ENCODE results near the gene PEX11G.

Gene PEX11G

GRCh38 chr19:7522072-7522922 is 33.5 kb upstream of the PEX11G start, which contains the start of gene MCOLN1:
Gene MCOLN1, plus strand, starts transcription at chr19:7522624. Its CDS starts 127 bp downstream, at chr19:7522751.
- peak; percentile 92 for DNase-seq (ENCODE audit: low read depth, low spot score)
- H3K4me3 ChIP-seq (ENCODE audit: low read length), result peak within 1 kb of the TSS; percentile 71

GRCh38 chr19:7521551-7522071 is 32.8 kb upstream of the PEX11G start:
- peak overlapping the region; percentile 51 for H3K4me3 ChIP-seq (ENCODE audit: low read length)
- DNase-seq (ENCODE audit: low read depth, low spot score), result no peak

GRCh38 chr19:7520131-7521051 is 31.6 kb upstream of the PEX11G start:
- H3K4me3 ChIP-seq (ENCODE audit: low read length), result no peak overlapping the region
- no peak for DNase-seq (ENCODE audit: low read depth, low spot score)

GRCh38 chr19:7519361-7520130 is 30.7 kb upstream of the PEX11G start:
- no peak overlapping the region for H3K4me3 ChIP-seq (ENCODE audit: low read length)

GRCh38 chr19:7516878-7517277 is 28.0 kb upstream of the PEX11G start:
- no peak for DNase-seq (ENCODE audit: low read depth, low spot score)
- no peak overlapping the region for H3K4me3 ChIP-seq (ENCODE audit: low read length)

More at GRCh38 chr19:7519361-7520130, 30.7 kb upstream of the PEX11G start:
- DNase-seq (ENCODE audit: low read depth, low spot score), result no peak

GRCh38 chr19:7516333-7516732 is 27.5 kb upstream of the PEX11G start:
- DNase-seq (ENCODE audit: low read depth, low spot score), result no peak
- no peak overlapping the region for H3K4me3 ChIP-seq (ENCODE audit: low read length)

- no peak for DNase-seq (ENCODE audit: low read depth, low spot score)
- no peak within 1 kb of the TSS for H3K4me3 ChIP-seq (ENCODE audit: low read length)
Measured at GRCh38 chr19:7515645-7516151, 26.9 kb upstream of the PEX11G start, which contains the start of gene ZNF358. Gene ZNF358, plus strand, starts transcription at chr19:7516103. Its CDS starts 3,140 bp downstream, at chr19:7519243.

- no peak for DNase-seq (ENCODE audit: low read depth, low spot score)
- no peak overlapping the region for H3K4me3 ChIP-seq (ENCODE audit: low read length)
Measured at GRCh38 chr19:7515110-7515644, 26.3 kb upstream of the PEX11G start.

GRCh38 chr19:7513809-7514642 is 25.2 kb upstream of the PEX11G start:
- no peak for DNase-seq (ENCODE audit: low read depth, low spot score)
- H3K4me3 ChIP-seq (ENCODE audit: low read length), result no peak overlapping the region

GRCh38 chr19:7512400-7512851 is 23.6 kb upstream of the PEX11G start:
- DNase-seq (ENCODE audit: low read depth, low spot score), result no peak
- no peak overlapping the region for H3K4me3 ChIP-seq (ENCODE audit: low read length)

- no peak overlapping the region for H3K4me3 ChIP-seq (ENCODE audit: low read length)
- no peak for DNase-seq (ENCODE audit: low read depth, low spot score)
Measured at GRCh38 chr19:7509625-7510024, 20.8 kb upstream of the PEX11G start.

GRCh38 chr19:7507884-7508283 is 19.0 kb upstream of the PEX11G start:
- no peak for DNase-seq (ENCODE audit: low read depth, low spot score)
- H3K4me3 ChIP-seq (ENCODE audit: low read length), result no peak overlapping the region

GRCh38 chr19:7506385-7507328 is 17.8 kb upstream of the PEX11G start:
- H3K4me3 ChIP-seq (ENCODE audit: low read length), result no peak overlapping the region
- DNase-seq (ENCODE audit: low read depth, low spot score), result peak; percentile 46

- peak overlapping the region; percentile 22 for H3K4me3 ChIP-seq (ENCODE audit: low read length)
- DNase-seq (ENCODE audit: low read depth, low spot score), result no peak
Measured at GRCh38 chr19:7505682-7506384, 17.0 kb upstream of the PEX11G start.

GRCh38 chr19:7505288-7505681 is 16.4 kb upstream of the PEX11G start:
- no peak for DNase-seq (ENCODE audit: low read depth, low spot score)
- H3K4me3 ChIP-seq (ENCODE audit: low read length), result peak overlapping the region; percentile 22

GRCh38 chr19:7504684-7505083 is 15.8 kb upstream of the PEX11G start:
- no peak overlapping the region for H3K4me3 ChIP-seq (ENCODE audit: low read length)
- DNase-seq (ENCODE audit: low read depth, low spot score), result no peak
